ENCODE results near the gene MEGF8.

The MEGF8 gene

DNA sequence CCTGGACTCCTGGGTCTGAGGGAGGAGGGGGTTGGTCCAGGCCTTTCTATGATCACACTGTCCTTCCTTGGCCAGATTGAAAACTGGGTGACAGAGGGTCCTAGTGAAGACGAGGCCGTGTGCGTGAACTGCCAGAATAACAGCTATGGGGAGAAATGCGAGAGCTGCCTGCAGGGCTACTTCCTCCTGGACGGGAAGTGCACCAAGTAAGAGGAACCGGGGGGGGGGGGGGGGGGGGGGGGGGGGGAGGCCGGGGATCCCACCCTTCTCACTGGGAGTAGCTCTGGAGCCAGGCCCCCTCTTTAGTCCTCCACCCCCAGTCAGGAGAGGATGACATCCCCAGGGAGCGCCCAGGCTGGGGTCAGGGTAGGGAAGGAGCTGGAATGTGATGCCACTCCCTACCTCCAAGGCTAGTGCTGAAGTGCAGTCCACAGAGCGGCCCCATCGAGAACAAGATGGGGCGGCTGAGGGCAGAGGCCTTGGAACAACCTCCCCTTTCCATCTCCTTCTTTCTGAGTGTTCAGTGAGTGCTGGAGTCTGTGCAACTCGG lies 45.3 kb downstream of the MEGF8 start:
- H3K36me3 ChIP-seq: peaks cover 5 to 62% (median 23%) of the 10 kb centered on the region in 3 donors
- intact Hi-C loops (cut with DNase I; ENCODE audit: low total_unique reads): no loop called here
- H3K27me3 ChIP-seq: no peaks in the 10 kb centered on the region
- H3K9me3 ChIP-seq: no peaks in the 10 kb centered on the region
- peaks cover 0 to 7% (median 3%) of the 10 kb centered on the region in 4 donors for H3K4me1 ChIP-seq
- DNase-seq: no peak
- no peak overlapping the region for H3K4me3 ChIP-seq
- no peak overlapping the region for H3K27ac ChIP-seq
- TF ChIP-seq, protein P1, sequence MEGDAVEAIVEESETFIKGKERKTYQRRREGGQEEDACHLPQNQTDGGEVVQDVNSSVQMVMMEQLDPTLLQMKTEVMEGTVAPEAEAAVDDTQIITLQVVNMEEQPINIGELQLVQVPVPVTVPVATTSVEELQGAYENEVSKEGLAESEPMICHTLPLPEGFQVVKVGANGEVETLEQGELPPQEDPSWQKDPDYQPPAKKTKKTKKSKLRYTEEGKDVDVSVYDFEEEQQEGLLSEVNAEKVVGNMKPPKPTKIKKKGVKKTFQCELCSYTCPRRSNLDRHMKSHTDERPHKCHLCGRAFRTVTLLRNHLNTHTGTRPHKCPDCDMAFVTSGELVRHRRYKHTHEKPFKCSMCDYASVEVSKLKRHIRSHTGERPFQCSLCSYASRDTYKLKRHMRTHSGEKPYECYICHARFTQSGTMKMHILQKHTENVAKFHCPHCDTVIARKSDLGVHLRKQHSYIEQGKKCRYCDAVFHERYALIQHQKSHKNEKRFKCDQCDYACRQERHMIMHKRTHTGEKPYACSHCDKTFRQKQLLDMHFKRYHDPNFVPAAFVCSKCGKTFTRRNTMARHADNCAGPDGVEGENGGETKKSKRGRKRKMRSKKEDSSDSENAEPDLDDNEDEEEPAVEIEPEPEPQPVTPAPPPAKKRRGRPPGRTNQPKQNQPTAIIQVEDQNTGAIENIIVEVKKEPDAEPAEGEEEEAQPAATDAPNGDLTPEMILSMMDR (IDR thresholded peaks at IDR 0.05): no peak

DNA sequence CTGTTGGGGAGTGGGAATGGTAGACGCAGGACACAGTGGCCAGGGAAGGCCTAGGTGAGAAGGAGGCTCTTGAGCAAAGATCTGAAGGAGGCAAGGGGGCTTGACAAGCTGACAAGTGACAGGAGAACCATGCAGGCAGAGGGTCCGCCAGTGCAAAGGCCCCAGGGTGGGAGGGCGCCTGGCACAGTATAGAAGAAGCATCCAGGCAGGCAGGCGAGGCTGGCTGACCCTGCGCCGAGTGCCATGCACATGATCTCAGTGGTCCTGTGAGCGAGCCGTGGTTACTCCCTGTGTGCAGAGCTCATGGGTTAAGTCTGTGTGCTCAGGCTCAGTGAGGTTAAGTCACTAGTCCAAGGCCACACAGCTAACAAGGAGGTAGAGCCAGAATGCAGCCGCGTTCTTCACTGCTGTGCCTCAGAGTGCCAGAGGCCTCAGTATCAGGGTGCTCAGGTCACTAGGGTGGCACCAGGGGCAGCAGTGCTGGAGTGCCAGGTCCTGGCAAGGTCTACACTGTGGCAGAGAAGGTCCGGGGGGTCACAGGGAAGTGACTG lies 49.5 kb downstream of the MEGF8 start:
- intact Hi-C loops (cut with DNase I; ENCODE audit: low total_unique reads): no loop called here
- H3K27me3 ChIP-seq: no peaks in the 10 kb centered on the region
- H3K36me3 ChIP-seq: peaks cover 6 to 62% (median 31%) of the 10 kb centered on the region in 3 donors
- TF ChIP-seq, protein P1 (IDR thresholded peaks at IDR 0.05): no peak
- H3K27ac ChIP-seq: no peak overlapping the region
- no peaks in the 10 kb centered on the region for H3K9me3 ChIP-seq
- no peak overlapping the region for H3K4me3 ChIP-seq
- H3K4me1 ChIP-seq: no peaks in the 10 kb centered on the region
- DNase-seq: no peak

DNA sequence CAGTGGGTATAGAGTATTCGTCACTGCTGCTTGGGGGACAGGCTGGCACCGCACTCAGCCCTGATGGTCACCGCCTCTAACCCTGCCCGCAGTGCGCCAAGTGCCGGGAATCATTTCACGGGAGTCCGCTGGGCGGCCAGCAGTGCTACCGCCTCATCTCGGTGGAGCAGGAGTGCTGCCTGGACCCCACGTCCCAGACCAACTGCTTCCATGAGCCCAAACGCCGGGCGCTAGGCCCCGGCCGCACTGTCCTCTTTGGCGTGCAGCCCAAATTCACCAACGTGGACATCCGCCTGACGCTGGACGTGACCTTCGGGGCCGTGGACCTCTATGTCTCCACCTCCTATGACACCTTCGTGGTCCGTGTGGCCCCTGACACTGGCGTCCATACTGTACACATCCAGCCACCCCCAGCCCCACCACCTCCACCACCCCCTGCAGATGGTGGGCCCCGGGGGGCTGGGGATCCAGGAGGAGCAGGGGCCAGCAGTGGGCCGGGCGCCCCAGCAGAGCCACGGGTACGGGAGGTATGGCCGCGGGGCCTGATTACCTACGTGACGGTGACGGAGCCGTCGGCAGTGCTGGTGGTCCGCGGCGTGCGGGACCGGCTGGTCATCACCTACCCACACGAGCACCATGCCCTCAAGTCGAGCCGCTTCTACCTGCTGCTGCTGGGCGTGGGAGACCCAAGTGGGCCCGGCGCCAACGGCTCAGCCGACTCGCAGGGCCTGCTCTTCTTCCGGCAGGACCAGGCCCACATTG lies 50.2 kb downstream of the MEGF8 start:
- peaks cover 6 to 59% (median 31%) of the 10 kb centered on the region in 3 donors for H3K36me3 ChIP-seq
- TF ChIP-seq, protein P1 (IDR thresholded peaks at IDR 0.05): no peak

DNA sequence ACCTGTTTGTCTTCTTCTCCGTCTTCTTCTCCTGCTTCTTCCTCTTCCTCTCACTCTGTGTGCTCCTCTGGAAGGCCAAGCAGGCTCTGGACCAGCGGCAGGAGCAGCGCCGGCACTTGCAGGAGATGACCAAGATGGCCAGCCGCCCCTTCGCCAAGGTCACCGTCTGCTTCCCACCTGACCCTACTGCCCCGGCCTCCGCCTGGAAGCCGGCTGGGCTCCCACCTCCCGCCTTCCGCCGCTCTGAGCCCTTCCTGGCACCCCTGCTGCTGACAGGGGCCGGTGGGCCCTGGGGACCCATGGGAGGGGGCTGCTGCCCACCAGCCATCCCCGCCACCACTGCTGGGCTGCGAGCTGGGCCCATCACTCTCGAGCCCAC lies 50.7 kb downstream of the MEGF8 start:
- intact Hi-C loops (cut with DNase I; ENCODE audit: low total_unique reads): no loop called here
- H3K9me3 ChIP-seq: no peaks in the 10 kb centered on the region
- DNase-seq: no peak
- peaks cover 6 to 54% (median 27%) of the 10 kb centered on the region in 3 donors for H3K36me3 ChIP-seq
- TF ChIP-seq, protein P1 (IDR thresholded peaks at IDR 0.05): no peak
- H3K4me3 ChIP-seq: no peak overlapping the region
- no peaks in the 10 kb centered on the region for H3K27me3 ChIP-seq
- no peak overlapping the region for H3K27ac ChIP-seq
- H3K4me1 ChIP-seq: no peaks in the 10 kb centered on the region

More for the DNA sequence above, 50.2 kb downstream of the MEGF8 start:
- no peaks in the 10 kb centered on the region for H3K27me3 ChIP-seq
- no peak overlapping the region for H3K4me3 ChIP-seq
- no peaks in the 10 kb centered on the region for H3K9me3 ChIP-seq
- no peaks in the 10 kb centered on the region for H3K4me1 ChIP-seq
- no peak for DNase-seq
- H3K27ac ChIP-seq: no peak overlapping the region
- intact Hi-C loops (cut with DNase I; ENCODE audit: low total_unique reads): no loop called here

DNA sequence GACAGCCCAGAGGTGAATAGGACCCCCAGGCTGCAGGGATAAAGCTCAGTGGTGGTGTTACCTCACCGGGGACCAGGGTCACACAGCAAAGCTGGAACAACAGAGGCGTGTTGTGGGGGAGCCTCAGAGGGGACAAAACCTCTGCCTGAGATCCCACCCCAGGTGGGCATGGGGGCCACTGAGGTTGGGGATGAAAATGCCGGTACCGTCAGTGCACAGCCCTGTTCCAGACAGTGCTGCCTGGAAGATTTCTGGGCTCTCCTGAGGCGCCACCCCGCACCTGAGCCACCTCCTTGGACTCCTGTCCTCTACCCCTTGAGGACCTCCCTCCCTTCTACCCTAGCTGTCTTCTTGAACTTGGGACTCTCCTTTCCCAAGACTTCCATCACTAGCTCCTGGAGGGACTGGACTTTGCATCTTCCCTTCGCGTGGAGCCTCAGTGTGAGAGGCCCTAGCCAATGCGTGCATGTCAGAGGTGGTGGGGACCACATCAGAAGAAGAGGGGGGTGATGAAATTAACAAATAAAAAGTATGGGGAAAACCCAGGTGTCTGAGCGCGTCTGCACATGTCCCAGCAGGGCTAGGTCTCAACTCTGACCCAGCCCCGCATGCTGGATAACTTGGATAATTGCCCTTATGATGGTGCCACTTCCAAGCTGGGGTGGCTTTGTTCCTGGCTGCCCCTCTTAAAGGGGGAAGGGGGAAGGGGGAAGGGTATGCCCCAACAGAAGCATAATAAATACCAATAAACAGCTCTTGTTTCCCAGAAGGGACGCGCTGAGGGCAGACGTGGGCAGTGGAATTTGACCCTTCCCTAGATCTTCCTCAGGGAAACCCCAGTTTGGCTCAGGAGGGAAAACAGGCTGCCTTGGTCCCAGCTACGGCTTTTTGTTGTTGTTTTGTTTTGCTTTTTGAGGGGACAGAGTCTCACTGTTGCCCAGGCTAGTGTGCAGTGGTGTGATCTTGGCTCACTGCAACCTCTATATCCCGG lies 53.1 kb downstream of the MEGF8 start:
- Histone ChIP-seq H3K27me3 (peaks cover 0 to 20% of the 10 kb centered on the region in 2 donors), H3K27ac (no peak overlapping the region), H3K4me3 (no peak overlapping the region), H3K4me1 (no peaks in the 10 kb centered on the region), H3K9me3 (no peaks in the 10 kb centered on the region), H3K36me3 (peaks cover 6 to 30% (median 22%) of the 10 kb centered on the region in 3 donors)
- DNase-seq: no peak
- TF ChIP-seq, protein P1 (IDR thresholded peaks at IDR 0.05): no peak
- intact Hi-C loops (cut with DNase I; ENCODE audit: low total_unique reads): no loop called here
